HG03571 (cell line): Measurements from ENCODE around the gene REEP1.
"Not testable (repeated sequence)": the region's sequence is repeated elsewhere in the genome, so short reads cannot be mapped to it uniquely, and the experiment has no call there.

Experiments
- ATAC-seq: cut with Tn5 transposase; IDR thresholded peaks from one replicate; pipeline ENCODE4 v1.9.1; 2021; ENCODE audit not compliant: unreplicated experiment

The REEP1 gene

DNA sequence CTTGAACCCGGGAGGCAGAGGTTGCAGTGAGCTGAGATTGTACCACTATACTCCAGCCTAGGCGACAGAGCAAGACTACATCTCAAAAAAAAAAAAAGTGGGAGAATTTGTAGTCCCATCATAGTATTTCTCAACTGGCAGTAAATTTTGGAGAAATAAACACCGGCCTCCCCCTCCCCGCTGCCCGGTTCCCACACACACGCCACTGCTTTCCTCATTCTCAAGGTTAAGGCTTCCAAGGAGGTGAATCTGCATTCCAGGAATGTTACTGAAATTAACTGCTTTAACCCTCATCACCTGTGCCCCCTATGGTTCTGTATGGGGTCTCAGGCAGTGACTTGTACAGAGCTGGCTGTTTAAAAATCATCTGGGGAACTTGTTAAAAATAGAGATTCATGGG is 88.2 kb downstream of the REEP1 start:
- no peak for ATAC-seq

DNA sequence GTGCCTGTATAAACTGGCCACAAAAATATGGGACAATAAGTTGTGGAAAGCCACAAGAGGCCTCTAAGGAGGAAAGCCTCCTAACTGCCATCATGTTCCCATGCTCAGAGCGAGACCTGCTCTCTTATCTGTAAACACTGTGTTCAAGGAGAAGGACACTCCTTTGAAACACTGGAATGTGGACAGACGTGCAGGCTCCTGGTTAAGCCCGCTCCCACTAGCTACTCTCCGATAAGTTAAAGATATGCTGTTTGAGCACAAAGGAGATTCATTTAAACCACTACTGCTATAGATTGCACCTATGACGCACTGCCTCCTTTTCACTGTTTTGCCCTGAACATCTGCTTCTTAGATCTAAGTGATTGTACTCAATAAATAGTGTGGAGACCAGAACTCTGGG is 92.2 kb downstream of the REEP1 start:
- not testable (repeated sequence) for ATAC-seq

DNA sequence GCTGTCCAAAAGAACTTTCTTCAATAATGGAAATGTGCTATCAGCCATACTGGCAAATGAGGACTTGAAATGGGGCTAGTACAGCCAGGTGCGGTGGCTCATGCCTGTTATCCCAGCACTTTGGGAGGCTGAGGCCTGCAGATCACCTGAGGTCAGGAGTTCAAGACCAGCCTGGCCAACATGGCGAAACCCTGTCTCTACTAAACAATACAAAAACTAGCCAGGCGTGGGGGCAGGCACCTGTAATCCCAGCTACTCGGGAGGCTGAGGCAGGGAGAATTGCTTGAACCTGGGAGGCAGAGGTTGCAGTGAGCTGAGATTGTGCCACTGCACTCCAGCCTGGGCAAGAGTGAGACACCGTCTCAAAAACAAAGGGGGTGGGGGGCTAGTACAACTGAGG is 92.6 kb downstream of the REEP1 start:
- not testable (repeated sequence) for ATAC-seq

DNA sequence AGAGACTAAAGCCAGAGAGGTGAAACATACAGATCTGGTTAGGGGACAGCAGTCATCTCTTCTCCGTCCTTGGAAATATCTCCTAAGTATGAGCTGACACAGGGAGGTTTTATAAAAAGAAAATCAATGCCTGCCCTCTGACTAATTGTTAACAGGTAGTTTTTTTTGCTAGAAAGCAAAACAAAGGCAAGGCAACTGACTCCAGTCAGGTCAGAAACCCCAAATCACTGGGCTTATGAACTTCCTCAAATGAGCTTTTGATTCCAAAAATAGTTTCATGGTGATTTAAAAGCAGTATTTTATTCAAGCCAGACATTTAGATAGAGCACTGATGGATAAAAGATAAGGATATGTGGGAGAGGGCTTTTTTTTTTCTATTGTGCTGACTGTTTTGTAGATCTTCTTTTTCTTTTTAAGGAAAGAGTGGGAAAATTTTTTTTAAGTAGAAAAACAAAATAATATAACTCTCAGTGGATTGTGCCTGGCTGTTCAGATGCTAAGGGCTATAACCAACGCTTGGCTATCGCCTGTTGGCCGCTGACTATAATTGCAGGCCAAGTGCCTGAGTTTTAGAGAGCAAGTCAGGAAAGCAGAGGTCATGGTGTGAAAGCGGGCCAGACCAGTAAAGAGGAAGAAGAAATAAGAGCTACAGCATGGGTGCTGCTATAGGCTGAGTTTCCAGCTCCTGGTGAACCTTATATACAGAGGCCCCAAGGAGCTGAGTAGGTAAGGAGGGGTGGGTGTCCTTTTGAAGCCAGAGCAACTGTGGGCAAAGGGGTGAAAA is 93.3 kb downstream of the REEP1 start:
- no peak for ATAC-seq

DNA sequence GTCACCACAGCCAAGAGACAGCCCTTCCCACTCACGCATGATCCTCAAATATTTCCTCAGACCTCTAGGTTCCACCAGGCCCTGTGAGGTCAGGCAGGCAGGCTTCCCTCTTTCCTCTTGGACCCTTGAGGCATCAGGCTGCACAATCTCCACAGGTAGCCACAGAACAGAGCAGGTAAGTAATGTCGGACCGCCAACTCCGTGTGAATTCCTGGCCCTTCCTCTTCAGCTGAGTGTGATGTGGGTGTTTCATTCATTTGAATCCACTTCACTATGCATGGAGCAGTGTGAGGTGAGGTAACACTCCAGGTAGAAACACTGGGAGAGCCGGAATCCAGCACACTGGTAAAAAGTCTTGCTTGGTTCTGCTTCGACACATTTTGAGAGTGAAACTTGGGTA is 94.2 kb downstream of the REEP1 start:
- ATAC-seq: no peak

- no peak for ATAC-seq
These were observed 95.8 kb downstream of the REEP1 start for GRCh38 chr2:86241611-86242010.

DNA sequence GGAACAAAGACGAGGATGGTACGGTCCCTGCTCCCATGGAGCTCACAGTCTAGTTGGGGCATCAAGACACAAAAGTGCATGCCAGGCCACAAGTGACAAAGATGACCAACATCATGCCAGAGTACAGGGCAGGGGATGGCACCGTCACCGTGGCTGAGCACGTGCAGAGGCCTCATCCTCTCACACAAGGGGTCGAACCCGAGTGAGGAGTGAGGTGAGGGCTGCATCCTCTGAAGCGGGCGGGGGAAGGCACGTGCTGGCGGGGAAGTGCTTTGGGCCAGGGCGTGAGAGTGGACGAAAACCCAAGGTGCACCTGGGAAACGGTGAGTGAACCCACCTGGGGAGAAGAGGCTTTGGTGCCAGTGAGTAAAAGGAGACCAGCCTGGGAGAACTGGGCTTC is 97.2 kb downstream of the REEP1 start:
- no peak for ATAC-seq

DNA sequence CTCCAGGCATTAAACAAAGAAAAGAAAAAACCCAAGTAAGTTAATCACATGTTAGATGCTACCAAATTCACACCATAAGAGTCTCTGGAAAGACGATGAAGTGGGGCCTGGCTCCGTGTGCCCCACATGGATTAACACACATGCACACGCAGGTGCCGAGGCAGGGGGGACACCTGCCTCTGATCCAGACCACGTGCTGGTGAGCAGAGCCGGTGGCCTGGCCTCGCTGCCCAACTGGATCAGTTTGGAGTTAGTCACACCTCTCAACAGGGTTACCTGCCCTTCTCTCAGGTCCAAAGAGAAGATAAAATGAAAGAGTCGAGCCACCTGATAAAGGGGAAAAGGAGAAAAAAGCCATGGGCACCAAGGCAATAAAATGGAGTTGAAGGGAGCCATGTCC is 97.7 kb downstream of the REEP1 start:
- ATAC-seq: no peak

DNA sequence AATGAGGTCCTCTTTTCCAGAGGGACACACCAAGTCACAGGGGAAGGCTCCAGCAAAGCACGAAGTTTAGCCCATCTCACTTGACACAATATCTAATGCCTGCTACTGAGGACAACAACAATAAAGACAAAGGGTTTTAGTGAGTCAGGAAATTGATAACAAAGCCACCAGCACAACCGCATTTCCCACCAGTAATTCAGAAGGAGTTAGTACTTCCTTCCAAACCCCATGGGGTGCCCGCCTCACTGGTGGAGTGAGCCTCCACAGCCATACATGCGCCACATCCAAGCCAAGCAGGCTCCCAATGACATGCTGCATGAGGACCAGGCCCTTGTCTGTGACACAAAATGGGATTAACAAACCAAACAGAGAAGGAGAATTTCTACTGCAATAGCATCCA is 98.1 kb downstream of the REEP1 start:
- no peak for ATAC-seq

- peak; percentile 90 for ATAC-seq
These were observed 99.1 kb downstream of the REEP1 start for GRCh38 chr2:86238354-86238753.

DNA sequence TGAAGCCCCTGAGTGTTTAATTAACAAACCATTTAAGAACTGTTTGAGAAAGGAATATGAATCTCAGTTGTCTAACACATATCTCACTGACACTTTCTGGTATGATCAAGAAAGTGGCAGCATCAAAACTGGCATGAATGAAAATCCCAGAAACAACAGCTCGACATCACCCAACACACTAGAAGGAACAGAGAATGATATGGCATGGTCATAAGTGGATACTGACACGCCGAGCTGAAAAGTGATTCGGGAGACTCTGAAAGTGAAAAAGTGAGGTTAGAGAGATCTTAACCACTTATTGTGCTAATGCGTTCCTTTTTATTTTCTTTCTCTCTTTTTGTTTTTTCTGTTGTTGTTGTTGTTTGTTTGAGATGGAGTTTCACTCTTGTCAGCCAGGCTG is 100.3 kb downstream of the REEP1 start:
- no peak for ATAC-seq

DNA sequence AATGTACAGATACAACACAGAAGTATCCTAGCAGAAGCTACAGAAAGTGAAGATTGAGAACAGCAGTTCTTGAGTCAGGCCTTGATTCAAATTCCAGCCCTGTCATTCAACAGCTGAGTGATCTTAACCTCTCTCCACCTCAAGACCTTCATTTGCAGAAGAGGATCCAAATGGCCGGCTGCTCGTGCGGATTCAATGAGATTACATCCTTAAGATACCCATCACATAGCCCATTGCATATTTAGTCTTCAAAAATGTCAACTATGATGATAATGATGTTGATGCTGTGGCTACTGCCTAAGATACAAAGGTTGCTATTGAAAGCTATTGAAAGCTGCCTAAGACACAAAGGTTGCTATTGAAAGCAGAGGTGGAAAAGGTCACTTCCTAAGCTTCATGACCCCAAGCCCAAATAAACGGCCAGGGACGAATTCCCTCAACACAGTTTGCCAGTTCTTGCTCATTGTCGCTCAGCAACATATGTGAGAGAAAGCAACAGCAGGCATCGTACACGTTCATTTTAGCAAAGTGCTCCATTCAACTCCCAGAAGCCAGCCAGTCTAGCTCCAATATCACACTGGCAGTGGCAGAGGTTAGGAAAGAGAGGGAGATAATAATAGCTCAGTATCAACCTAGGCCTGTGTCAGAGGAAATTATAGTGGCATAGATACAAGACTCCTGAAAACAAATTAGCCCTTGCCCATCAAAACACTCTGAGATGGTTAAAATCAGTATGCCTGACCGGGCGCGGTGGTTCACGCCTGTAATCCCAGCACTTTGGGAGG is 102.0 kb downstream of the REEP1 start:
- ATAC-seq: no peak

GRCh38 chr2:86234563-86235131 is 102.8 kb downstream of the REEP1 start:
- no peak for ATAC-seq

DNA sequence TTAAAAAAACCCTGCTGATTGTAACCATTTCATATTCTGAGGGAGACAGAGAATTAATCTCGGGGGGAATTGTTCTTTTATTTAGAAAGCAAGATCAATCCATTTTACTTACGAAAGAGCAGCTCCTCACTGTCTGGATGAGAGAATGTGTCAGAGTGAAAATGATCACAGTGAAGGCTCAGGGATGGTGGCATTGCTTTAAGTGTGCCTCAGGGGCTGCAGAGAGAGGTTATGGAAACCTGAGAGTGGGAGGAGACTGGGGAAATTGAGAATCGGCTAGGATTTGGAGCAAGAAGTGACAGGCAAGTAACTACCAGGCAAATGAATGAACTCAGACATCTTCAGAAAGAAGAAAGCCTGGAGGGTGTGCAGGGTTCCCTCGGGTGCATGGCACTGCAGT is 104.0 kb downstream of the REEP1 start:
- no peak for ATAC-seq

GRCh38 chr2:86232910-86233309 is 104.5 kb downstream of the REEP1 start:
- no peak for ATAC-seq

- no peak for ATAC-seq
These were observed 105.0 kb downstream of the REEP1 start for GRCh38 chr2:86232373-86232784.

DNA sequence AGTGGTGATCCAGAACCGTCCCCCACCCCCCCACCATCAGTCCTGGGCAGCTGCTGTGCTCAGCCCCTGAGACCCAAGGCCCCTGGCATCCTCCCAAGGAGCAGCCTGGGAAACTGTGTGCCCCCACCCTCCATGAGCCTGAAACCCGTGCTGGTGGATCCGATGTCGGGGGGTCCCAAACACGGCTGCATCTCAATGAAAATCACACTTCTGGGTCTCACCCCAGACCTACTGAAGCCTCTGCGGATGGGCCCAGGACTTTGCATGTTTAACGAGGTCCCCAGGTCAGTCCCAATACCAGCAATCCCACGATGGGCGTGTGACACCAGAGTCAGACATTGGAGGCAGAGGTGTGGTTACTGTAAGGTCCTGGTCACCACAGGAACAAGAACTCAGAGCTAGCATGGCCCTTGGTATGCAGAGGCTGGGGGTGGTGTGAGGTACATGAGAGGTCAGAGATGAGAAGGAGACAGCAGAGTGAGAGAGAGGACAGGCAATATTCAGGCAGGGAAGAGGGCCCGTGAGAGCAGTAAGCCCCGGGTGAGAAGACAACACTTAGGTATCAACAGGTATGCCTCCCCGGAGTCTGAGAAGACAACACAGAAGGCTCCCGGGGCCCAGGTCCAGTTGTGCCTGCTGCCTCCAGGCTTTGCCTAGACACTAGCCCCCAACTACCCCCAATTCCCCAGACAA is 105.6 kb downstream of the REEP1 start:
- no peak for ATAC-seq

DNA sequence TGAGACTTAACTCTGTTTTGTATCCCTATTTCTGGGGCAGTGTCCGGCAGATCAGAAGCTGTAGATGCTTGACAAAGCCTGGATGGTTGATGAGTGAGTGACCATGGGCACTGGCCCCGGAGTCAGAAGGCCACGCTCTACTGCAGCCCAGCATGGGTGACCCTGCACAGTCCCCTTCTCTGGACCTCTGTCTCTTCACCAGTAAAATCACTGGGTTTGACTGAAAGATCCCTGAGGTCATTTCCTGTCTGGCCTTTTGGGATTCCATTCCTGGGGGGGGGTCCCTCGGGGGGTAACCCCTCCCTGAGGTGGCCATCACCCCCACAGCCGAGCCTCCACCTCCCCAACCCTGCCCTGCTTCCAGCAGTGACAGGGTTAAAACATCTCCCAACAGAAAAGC is 106.5 kb downstream of the REEP1 start:
- ATAC-seq: no peak

DNA sequence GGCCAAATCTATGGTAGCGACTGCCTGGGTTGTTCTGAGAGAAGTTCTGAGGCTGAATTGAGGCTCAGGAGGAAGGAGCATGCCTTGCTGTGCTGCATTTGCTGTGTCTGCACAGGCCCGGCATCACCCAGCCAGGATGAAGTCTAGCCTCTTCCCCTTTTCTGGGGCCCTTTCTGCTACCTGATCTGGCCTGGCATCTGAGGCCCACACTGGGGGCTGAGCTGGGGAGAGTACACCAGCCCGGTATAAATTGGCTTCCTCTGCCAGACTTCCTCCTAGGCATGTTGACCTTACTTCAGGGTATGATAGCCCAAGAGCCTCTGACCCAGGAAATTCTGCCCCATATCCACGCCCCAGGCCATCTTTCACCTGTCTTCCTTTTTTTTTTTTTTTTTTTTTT is 108.2 kb downstream of the REEP1 start:
- ATAC-seq: no peak

GRCh38 chr2:86228574-86228973 is 108.9 kb downstream of the REEP1 start:
- not testable (repeated sequence) for ATAC-seq

DNA sequence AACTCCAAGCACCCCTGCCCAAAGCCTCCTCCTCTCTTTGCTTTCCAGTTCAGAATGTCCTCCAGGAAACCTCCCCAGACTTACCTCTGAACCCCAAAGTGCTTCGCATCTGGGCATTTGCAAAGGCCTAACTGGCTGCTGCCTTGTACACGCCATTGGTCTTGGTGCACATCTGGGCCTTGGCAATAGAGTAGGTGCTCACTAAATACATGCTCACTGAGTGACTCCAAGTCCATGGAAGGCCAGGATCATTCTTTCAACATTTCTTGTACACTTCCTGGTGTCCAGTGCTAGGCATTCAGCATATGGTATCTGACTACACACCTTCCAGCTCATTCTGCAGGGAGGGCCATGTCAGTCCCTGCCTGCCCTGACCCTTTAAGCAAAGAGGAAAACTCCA is 109.7 kb downstream of the REEP1 start:
- no peak for ATAC-seq
